ENCODE results near the gene EMILIN1.

The EMILIN1 gene

DNA sequence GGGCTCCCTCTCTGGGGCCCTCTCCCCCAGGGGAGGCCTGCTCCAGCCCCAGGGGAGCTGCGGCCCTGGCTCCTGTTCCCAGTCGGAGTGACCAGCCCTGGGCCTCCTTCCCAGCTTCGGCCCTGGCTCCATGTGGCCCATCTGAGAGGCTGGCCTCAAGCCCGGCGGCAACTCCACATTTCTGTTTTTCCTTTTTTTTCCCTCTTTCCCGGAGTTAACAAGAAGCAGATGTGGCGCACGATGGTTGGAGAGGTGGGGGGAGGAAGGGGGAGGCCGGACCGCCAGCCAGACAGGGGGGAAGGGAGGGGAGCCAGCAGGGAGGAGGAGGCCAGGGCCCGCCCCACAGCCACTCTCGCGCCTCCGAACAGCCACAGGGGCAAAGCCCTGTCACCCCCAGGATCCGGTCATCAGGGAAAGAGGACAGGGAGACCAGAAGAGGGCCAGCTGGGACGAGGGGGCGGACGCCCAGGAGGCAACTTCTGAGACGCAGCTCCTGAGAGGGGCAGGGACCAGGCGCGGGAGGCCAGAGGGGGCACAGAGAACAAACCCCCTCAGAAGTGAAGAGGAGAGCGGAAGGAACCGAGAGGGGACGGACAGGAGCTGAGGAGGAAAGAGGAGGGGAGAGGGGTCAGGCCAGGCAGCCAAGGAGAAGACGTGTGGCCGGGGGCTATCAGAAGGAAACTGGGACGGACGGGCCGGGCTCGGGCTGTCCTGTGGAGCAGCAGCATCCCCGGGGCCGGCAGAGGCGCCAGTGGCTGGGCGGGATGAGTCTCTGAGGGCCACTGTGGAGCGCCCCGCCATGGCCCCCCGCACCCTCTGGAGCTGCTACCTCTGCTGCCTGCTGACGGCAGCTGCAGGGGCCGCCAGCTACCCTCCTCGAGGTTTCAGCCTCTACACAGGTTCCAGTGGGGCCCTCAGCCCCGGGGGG lies at the start of gene EMILIN1:
Gene EMILIN1, plus strand, starts transcription at position 349 of the 928 bp plus-strand sequence. Its CDS starts 451 bp downstream, at position 800.
- peaks cover 39% of the 10 kb centered on the region for H3K4me1 Mint-ChIP-seq (ENCODE audit: low read depth)
- H3K27me3 Mint-ChIP-seq: no peaks in the 10 kb centered on the region
- no peaks in the 10 kb centered on the region for H3K36me3 Mint-ChIP-seq
- no peak within 1 kb of the TSS for H3K27ac Mint-ChIP-seq
- H3K4me3 Mint-ChIP-seq: no peak within 1 kb of the TSS
- no peaks in the 10 kb centered on the region for H3K9me3 Mint-ChIP-seq (ENCODE audit: low read depth)

DNA sequence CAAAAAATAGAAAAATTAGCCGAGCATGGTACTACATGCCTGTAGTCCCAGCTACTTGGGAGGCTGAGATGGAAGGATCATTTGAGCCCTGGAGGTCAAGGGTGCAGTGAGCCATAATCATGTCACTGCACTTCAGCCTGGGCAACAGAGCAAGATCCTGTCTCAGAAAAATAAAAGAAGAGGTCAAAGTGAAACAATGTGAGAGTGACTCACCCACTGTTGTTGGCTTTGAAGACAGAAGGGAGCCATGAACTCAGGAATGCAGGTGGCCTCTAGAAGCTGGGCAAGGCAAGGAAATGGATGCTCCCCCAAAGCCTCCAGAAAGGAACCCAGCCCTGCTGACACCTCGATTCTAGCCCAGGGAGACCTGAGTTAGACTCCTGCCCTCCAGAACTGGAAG lies 49.4 kb upstream of the EMILIN1 start:
- H3K27ac Mint-ChIP-seq: no peak overlapping the region
- H3K4me1 Mint-ChIP-seq (ENCODE audit: low read depth): peaks cover 19% of the 10 kb centered on the region
- H3K27me3 Mint-ChIP-seq: no peaks in the 10 kb centered on the region
- H3K36me3 Mint-ChIP-seq: no peaks in the 10 kb centered on the region
- H3K4me3 Mint-ChIP-seq: no peak overlapping the region
- H3K9me3 Mint-ChIP-seq (ENCODE audit: low read depth): no peaks in the 10 kb centered on the region

DNA sequence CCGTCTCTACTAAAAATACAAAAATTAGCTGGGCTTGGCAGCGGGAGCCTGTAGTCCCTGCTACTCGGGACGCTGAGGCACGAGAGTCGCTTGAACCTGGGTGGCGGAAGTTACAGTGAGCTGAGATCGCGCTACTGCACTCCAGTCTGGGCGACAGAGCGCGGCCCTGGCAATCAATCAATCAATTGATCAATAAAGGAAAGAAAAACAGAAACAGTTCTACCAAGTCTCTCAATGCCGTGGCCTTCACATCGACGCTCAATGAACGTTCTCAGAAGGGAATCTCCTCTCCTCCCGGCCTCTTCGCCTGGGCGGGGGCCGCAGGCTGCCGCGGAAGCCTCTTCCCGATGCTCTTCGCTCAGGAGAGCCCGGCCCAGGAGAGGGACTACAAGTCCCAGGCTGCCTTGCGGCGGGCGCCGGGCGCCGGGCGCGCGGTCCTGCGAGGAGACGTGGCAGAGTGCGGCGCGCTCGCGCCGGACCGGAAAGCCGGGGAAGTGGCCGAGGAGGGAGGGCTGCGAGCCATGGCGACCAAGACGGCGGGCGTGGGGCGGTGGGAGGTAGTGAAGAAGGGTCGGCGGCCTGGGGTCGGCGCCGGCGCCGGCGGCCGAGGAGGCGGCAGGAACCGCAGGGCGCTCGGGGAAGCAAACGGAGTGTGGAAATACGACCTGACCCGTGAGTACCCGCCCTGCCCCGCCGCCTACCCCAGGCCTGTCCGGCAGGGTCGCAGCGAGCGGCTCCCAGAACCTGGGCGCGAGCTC lies 45.7 kb upstream of the EMILIN1 start, which contains the start of gene TMEM214:
Gene TMEM214, plus strand, starts transcription at position 471 of the 758 bp plus-strand sequence. Its CDS starts 51 bp downstream, at position 522.
- peak within 1 kb of the TSS; percentile 86 for H3K27ac Mint-ChIP-seq
- no peaks in the 10 kb centered on the region for H3K27me3 Mint-ChIP-seq
- H3K9me3 Mint-ChIP-seq (ENCODE audit: low read depth): no peaks in the 10 kb centered on the region
- H3K36me3 Mint-ChIP-seq: no peaks in the 10 kb centered on the region
- H3K4me3 Mint-ChIP-seq: peak within 1 kb of the TSS; percentile 93
- peaks cover 27% of the 10 kb centered on the region for H3K4me1 Mint-ChIP-seq (ENCODE audit: low read depth)

DNA sequence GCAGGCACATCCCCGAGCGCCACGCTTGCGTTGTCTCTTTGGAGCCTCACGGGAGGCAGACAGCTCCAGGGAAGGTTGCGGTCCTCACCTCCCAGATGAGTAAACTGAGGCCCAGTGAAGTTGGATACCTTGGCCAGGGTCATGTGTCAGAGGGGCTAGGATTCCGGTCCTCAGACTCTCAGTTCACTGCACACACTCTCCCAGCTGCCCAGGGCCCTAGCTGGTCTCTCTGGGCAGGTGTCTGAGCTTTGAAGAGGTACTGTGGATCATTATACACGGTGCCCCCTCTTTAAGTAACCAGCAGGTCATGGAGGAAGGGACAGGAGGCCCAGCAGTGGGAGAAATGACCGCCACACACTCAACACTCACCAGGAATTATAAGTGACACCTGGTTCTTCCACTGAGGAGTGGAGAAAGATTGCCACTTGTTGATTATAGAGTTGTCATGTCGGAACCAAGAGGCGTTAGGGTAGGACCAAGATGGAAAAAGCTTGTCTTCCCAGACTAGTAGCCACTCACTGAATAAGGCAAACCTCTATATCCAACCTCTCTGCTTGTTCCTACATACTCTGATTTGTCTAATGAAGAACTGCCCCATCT lies 45.1 kb upstream of the EMILIN1 start:
- peak overlapping the region; percentile 93 for H3K4me3 Mint-ChIP-seq
- no peaks in the 10 kb centered on the region for H3K27me3 Mint-ChIP-seq
- peak overlapping the region; percentile 75 for H3K27ac Mint-ChIP-seq
- no peaks in the 10 kb centered on the region for H3K9me3 Mint-ChIP-seq (ENCODE audit: low read depth)
- no peaks in the 10 kb centered on the region for H3K36me3 Mint-ChIP-seq
- peaks cover 25% of the 10 kb centered on the region for H3K4me1 Mint-ChIP-seq (ENCODE audit: low read depth)

- Mint-ChIP-seq H3K27me3 (no peaks in the 10 kb centered on the region), H3K9me3 (ENCODE audit: low read depth) (no peaks in the 10 kb centered on the region), H3K4me1 (ENCODE audit: low read depth) (peaks cover 17% of the 10 kb centered on the region), H3K27ac (no peak overlapping the region), H3K4me3 (no peak overlapping the region), H3K36me3 (no peaks in the 10 kb centered on the region)
Observed at GRCh38 chr2:27038012-27038411, 40.4 kb upstream of the EMILIN1 start.

DNA sequence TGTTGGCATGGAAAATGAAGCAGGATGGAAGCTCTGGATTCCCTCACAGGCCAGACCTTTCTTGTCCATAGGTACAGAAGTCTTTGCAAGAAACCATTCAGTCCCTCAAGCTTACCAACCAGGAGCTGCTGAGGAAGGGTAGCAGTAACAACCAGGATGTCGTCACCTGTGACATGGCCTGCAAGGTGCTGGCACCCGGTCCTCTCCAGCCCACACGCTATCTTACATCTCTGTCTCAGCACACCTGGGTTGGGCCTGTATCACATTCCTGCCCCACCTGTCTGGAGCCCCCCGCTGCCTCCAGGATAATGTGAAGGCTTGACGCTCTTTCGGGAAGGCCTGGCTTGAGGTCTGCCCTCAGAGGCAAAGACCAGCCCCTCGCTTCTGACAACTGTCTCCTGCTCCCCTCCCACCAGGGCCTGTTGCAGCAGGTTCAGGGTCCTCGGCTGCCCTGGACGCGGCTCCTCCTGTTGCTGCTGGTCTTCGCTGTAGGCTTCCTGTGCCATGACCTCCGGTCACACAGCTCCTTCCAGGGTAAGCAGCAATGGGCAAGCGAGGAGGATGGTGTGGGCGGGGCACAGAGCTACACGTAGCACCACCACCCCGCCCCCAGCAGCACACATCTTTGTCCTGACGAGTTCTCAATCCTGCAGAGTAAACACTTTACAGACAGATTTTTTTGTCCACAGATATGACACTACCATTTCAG lies 39.6 kb upstream of the EMILIN1 start:
- Mint-ChIP-seq H3K27me3 (no peaks in the 10 kb centered on the region), H3K9me3 (ENCODE audit: low read depth) (no peaks in the 10 kb centered on the region), H3K4me3 (no peak overlapping the region), H3K36me3 (no peaks in the 10 kb centered on the region), H3K27ac (no peak overlapping the region), H3K4me1 (ENCODE audit: low read depth) (peaks cover 11% of the 10 kb centered on the region)

- no peaks in the 10 kb centered on the region for H3K9me3 Mint-ChIP-seq (ENCODE audit: low read depth)
- H3K36me3 Mint-ChIP-seq: no peaks in the 10 kb centered on the region
- H3K27me3 Mint-ChIP-seq: no peaks in the 10 kb centered on the region
- H3K27ac Mint-ChIP-seq: no peak overlapping the region
- H3K4me1 Mint-ChIP-seq (ENCODE audit: low read depth): peaks cover 4% of the 10 kb centered on the region
- H3K4me3 Mint-ChIP-seq: no peak overlapping the region
Observed at GRCh38 chr2:27039426-27039825, 39.0 kb upstream of the EMILIN1 start.

DNA sequence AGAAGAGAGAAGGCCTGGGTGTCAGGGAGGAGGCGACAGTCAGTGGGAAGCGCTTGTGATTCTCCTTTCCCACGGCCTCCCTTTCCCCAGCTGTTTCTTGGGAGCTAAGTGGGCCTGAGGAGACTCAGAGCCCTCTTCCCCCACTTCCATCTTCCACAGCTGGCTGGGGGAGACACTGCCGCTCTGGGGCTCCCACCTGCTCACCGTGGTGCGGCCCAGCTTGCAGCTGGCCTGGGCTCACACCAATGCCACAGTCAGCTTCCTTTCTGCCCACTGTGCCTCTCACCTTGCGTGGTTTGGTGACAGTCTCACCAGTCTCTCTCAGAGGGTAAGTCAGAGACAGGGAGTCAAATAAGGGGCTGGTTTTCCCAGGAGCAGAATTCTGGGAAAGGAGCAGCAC lies 38.5 kb upstream of the EMILIN1 start:
- Mint-ChIP-seq H3K4me3 (no peak overlapping the region), H3K9me3 (ENCODE audit: low read depth) (no peaks in the 10 kb centered on the region), H3K4me1 (ENCODE audit: low read depth) (peaks cover 2% of the 10 kb centered on the region), H3K27me3 (no peaks in the 10 kb centered on the region), H3K36me3 (no peaks in the 10 kb centered on the region), H3K27ac (no peak overlapping the region)

DNA sequence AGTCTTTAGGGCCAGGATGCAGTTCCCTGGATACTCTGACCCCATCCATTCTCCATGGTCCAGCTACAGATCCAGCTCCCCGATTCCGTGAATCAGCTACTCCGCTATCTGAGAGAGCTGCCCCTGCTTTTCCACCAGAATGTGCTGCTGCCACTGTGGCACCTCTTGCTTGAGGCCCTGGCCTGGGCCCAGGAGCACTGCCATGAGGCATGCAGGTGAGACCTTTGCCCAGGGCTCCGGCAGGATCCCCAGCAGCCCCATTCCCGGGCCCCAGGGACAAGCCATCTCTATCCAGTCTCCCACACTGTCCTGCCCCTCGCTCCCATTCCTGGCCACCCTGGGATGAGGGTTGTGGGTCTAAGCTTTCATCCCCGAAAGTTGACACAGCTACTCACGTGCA lies 38.1 kb upstream of the EMILIN1 start:
- Mint-ChIP-seq H3K27ac (no peak overlapping the region), H3K9me3 (ENCODE audit: low read depth) (no peaks in the 10 kb centered on the region), H3K27me3 (no peaks in the 10 kb centered on the region), H3K36me3 (no peaks in the 10 kb centered on the region), H3K4me1 (ENCODE audit: low read depth) (no peaks in the 10 kb centered on the region), H3K4me3 (no peak overlapping the region)

DNA sequence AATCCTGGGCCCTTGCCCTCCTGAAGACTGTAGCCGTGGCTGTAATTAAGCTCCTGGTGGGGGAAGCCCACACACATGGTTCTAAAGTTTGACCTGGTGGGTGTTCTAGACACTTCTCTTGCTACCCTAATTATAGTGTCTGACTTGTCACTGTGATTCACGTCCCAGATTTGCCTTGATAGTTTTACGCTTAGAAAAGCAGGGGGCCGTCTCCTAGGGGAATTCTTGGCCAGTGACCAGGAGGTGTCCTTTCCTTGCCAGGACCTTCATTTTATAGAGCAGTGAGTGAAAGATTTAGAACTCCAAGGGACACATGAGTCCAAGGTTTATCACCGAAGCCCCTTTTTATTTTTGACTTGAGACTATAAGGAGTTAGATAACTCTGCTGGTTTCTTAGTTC lies 36.7 kb upstream of the EMILIN1 start:
- Mint-ChIP-seq H3K4me3 (no peak overlapping the region), H3K27me3 (no peaks in the 10 kb centered on the region), H3K36me3 (no peaks in the 10 kb centered on the region), H3K9me3 (ENCODE audit: low read depth) (no peaks in the 10 kb centered on the region), H3K4me1 (ENCODE audit: low read depth) (no peaks in the 10 kb centered on the region), H3K27ac (no peak overlapping the region)

DNA sequence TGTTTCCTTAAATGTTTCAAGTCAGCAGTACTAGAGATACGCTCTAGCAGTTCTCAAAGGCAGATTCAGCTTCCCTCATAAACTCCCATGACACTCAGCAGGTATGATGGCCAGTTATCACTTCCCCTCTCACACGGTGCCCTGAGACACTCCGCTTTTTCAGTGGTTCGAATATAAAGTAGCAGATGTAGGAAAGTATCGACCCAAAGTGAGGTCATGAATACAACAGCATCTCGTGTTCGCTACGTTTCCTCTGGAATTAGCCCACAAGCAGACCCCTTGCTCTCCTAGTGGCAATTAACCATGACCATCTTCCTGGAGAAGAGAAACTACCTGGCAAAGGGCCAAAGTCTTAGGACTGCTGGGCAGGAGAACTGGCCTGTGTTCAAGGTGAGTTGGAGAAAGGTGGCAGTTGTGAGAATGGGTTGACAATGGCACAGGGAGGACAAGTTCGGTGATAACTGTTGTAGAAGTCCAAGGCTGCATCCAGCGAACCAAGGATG lies 36.2 kb upstream of the EMILIN1 start:
- H3K4me1 Mint-ChIP-seq (ENCODE audit: low read depth): no peaks in the 10 kb centered on the region
- H3K4me3 Mint-ChIP-seq: no peak overlapping the region
- no peaks in the 10 kb centered on the region for H3K9me3 Mint-ChIP-seq (ENCODE audit: low read depth)
- H3K36me3 Mint-ChIP-seq: no peaks in the 10 kb centered on the region
- H3K27me3 Mint-ChIP-seq: no peaks in the 10 kb centered on the region
- H3K27ac Mint-ChIP-seq: peak overlapping the region; percentile 47

DNA sequence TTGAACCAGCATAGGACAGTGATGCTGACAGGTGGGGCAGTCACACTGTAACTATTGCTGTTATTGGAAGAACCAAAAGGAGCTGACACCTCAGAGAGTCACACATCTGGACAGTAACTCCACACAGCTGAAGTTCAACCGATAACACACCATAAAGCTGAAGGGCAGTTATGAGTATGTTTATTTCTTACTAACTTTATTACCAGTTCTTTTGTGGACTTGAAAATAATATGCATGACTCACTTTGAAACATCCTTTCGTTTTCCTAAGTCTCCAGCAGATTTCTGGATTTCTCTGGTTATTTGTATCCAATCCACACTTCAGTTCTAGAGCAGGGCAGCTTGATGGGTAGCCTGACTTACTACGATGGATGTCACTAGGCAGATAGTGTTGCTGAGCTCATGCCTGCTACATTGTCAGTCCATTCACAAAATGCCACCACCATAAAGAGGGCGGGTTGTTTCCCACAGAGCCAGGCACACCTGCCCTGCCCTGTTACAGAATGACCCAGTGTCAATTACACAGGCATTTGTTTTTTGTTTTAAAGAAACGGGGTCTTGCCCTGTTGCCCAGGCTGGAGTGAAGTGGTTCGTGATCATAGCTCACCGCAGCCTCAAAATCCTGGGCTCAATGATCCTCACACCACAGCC lies 35.3 kb upstream of the EMILIN1 start:
- Mint-ChIP-seq H3K27ac (no peak overlapping the region), H3K9me3 (ENCODE audit: low read depth) (no peaks in the 10 kb centered on the region), H3K36me3 (no peaks in the 10 kb centered on the region), H3K27me3 (no peaks in the 10 kb centered on the region), H3K4me1 (ENCODE audit: low read depth) (no peaks in the 10 kb centered on the region), H3K4me3 (no peak overlapping the region)

GRCh38 chr2:27049422-27050280 lies 28.8 kb upstream of the EMILIN1 start:
- Mint-ChIP-seq H3K27me3 (no peaks in the 10 kb centered on the region), H3K9me3 (ENCODE audit: low read depth) (no peaks in the 10 kb centered on the region), H3K4me1 (ENCODE audit: low read depth) (peaks cover 16% of the 10 kb centered on the region), H3K4me3 (peak overlapping the region; percentile 95), H3K36me3 (no peaks in the 10 kb centered on the region), H3K27ac (peak overlapping the region; percentile 99)

All from activated naive CD8-positive, alpha-beta T cell (primary cell).